GM12878 (cell line): ENCODE data around the gene TMC2. TPM values are rescaled to one million over a fixed set of nuclear protein-coding genes. Genes with fewer than 3 reads are reported as not detected.
"Not testable (repeated sequence)": the region's sequence is repeated elsewhere in the genome, so short reads cannot be mapped to it uniquely, and the experiment has no call there.

ENCODE experiments used
- ATAC-seq: fragments of 200-7000 bp; cut with Tn5 transposase; 3 replicates; pipeline ENCODE4 v1.9.1; 2020; ENCODE audit warnings: mild to moderate bottlenecking, moderate library complexity
- BruUV-seq: library from RNA; stranded (reverse); fragments of 400-500 nt; replicated peaks from 2 replicates; lab custom pipeline; 2021; lab: Mats Ljungman, UMichigan
- CTCF ChIA-PET: fragments of 300-600 bp; sonication (Branson Sonifier 250); formaldehyde crosslinking; extraction: SDS; loops from one replicate; lab custom pipeline; 2021; ENCODE audit warnings: inconsistent platforms; lab: Yijun Ruan, JAX
- POLR2A ChIA-PET: fragments of 350-600 bp; formaldehyde crosslinking; extraction: SDS; loops from one replicate; lab custom pipeline; 2021; ENCODE audit warnings: inconsistent platforms; lab: Charles Lee
- RAD21 ChIA-PET: fragments of 300-600 bp; sonication (Branson Sonifier 250); formaldehyde crosslinking; loops from one replicate; lab custom pipeline; 2023; ENCODE audit warnings: antibody characterized with exemption; ENCODE audit not compliant: unreplicated experiment; lab: Charles Lee
- SMC1A ChIA-PET: fragments of 300-600 bp; sonication (Branson Sonifier 250); formaldehyde crosslinking; loops from one replicate; lab custom pipeline; 2023; ENCODE audit not compliant: unreplicated experiment, uncharacterized antibody; lab: Charles Lee
- DNase-seq: peaks from one replicate; pipeline ENCODE4 v3.0.0-alpha.2; 2011; ENCODE audit warnings: low read depth, low spot score
- FAIRE-seq: peaks from 3 replicates; lab custom pipeline; 2011; peaks lifted over from hg19 to GRCh38; lab: Jason Lieb, UNC
- H2AFZ ChIP-seq: 2 replicates; pipeline ENCODE4 v1.6.0; 2011; ENCODE audit warnings: low read depth, low read length, control low read depth; ENCODE audit not compliant: control insufficient read depth
- H3K27ac ChIP-seq: 2 replicates; pipeline ENCODE4 v1.5.1; 2011; ENCODE audit warnings: control low read depth; ENCODE audit not compliant: control insufficient read depth, insufficient read depth
- H3K27me3 ChIP-seq, 2 experiments: replicated peaks in 1 of 2; 2 replicates each; pipeline versions ENCODE4 v1.6.0 to v1.6.1; 2011; ENCODE audit warnings: low read length in 1 of 2; ENCODE audit not compliant: control insufficient read depth in 2 of 2, insufficient read depth in 2 of 2
- H3K36me3 ChIP-seq, 2 experiments: 2 replicates each; pipeline ENCODE4 v1.5.1; 2011; ENCODE audit warnings: low read length in 1 of 2; ENCODE audit not compliant: control insufficient read depth in 2 of 2, insufficient read depth in 2 of 2
- H3K4me1 ChIP-seq: 2 replicates; pipeline ENCODE4 v1.6.1; 2011; ENCODE audit warnings: mild to moderate bottlenecking, low read length, moderate library complexity, mixed read lengths; ENCODE audit not compliant: control insufficient read depth, insufficient read depth
- H3K4me2 ChIP-seq: 2 replicates; pipeline ENCODE4 v1.6.0; 2011; ENCODE audit warnings: control low read depth; ENCODE audit not compliant: control insufficient read depth, insufficient read depth
- H3K4me3 ChIP-seq: fragments of 200-600 bp; sonication (generic); 2 replicates; pipeline ENCODE4 v1.5.1; 2016
- H3K79me2 ChIP-seq: 2 replicates; pipeline ENCODE4 v1.6.0; 2011; ENCODE audit warnings: low read length; ENCODE audit not compliant: control insufficient read depth, insufficient read depth
- H3K9ac ChIP-seq: 2 replicates; pipeline ENCODE4 v1.8.0; 2011; ENCODE audit warnings: low read length, control low read depth, mixed read lengths; ENCODE audit not compliant: control insufficient read depth, insufficient read depth
- H3K9me3 ChIP-seq: replicated peaks from 3 replicates; pipeline ENCODE4 v1.5.1; 2011; ENCODE audit warnings: mild to moderate bottlenecking, low read length; ENCODE audit not compliant: control insufficient read depth, insufficient read depth
- H4K20me1 ChIP-seq: 2 replicates; pipeline ENCODE4 v1.6.0; 2011; ENCODE audit not compliant: control insufficient read depth, insufficient read depth
- WGBS: methylation state at CpG from one replicate; pipeline ENCODE4 v1.1.6; 2016; ENCODE audit warnings: low lambda C conversion rate; ENCODE audit not compliant: insufficient replicate concordance, insufficient coverage; ENCODE audit errors: missing lambda C conversion rate; 5-methylcytosine and 5-hydroxymethylcytosine counted together
- in situ Hi-C: fragments of 300-500 bp; cut with MboI; formaldehyde crosslinking; loops from 9 replicates; pipeline ENCODE4 v1.14.3; 2018; ENCODE audit warnings: mixed read lengths
- intact Hi-C: fragments of 100-400 bp; cut with micrococcal nuclease; formaldehyde crosslinking; loops from one replicate; pipeline ENCODE4 v1.14.2; 2022; ENCODE audit not compliant: unreplicated experiment
- polyA plus RNA-seq, 11 experiments: library from polyadenylated mRNA; depleted of rRNA in 4 of 11; unstranded in 6 of 11; stranded (reverse) in 5 of 11; fragments of >200 nt; fragmentation: Nextera tagmentation in 4 of 11; fragmentation: Illumina TruSeq in 1 of 11; extraction: Ambion mirVana in 4 of 11; extraction: Trizol in 1 of 11; gene quantifications; 1 replicate in 1 of 11; 2 replicates in 10 of 11; pipeline versions ENCODE4 v1.2.1 to v1.2.3, GENCODE V29; 2011 to 2016; ENCODE audit warnings: inconsistent platforms in 2 of 11, missing spikeins in 2 of 11, low read depth in 1 of 11
- total RNA-seq, 4 experiments: library from RNA; depleted of rRNA in 3 of 4; stranded (reverse); fragments of >200 nt in 3 of 4; fragmentation: Illumina TruSeq in 1 of 4; extraction: Trizol in 1 of 4; gene quantifications; 2 replicates each; pipeline versions ENCODE4 v1.2.1 to v1.2.3, GENCODE V29; 2013 to 2021

TMC2 gene
- total and polyA plus RNA-seq, 10 of the 15 experiments (the other 5 are each of a cell fraction or from before 2014, with no cell fraction given): 0.08 TPM; not detected in 9

DNA sequence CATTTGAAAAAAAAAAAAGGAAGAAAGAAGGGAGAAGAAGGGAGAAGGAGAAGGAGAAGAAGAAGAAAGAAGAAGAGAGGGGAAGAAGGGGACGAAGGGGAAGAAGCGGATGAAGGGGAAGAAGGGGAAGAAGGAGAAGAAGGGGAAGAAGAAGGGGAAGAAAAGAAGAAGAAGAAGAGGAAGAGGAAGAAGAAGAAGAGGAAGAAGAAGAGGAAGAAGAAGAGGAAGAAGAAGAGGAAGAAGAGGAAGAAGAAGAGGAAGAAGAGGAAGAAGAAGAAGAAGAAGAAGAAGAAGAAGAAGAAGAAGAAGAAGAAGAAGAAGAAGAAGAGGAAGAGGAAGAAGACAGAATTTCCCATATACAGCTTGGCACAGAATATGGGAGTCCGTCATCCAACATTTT is 145.7 kb downstream of the TMC2 start:
- H3K27ac ChIP-seq, H4K20me1 ChIP-seq, BruUV-seq, ATAC-seq, FAIRE-seq, H3K4me2 ChIP-seq, H2AFZ ChIP-seq, H3K27me3 ChIP-seq, DNase-seq, SMC1A ChIA-PET, H3K4me1 ChIP-seq, H3K36me3 ChIP-seq, H3K9me3 ChIP-seq, H3K4me3 ChIP-seq, H3K79me2 ChIP-seq, CTCF ChIA-PET, in situ Hi-C loops, H3K9ac ChIP-seq, RAD21 ChIA-PET, POLR2A ChIA-PET: not testable (repeated sequence)
- intact Hi-C loops: loop anchor here (10.0 kb wide), 1 partner anchor 63 kb away; no protein-coding TSS in a partner anchor
- WGBS: 17% methylated on average over 3 of the region's 3 CpGs

DNA sequence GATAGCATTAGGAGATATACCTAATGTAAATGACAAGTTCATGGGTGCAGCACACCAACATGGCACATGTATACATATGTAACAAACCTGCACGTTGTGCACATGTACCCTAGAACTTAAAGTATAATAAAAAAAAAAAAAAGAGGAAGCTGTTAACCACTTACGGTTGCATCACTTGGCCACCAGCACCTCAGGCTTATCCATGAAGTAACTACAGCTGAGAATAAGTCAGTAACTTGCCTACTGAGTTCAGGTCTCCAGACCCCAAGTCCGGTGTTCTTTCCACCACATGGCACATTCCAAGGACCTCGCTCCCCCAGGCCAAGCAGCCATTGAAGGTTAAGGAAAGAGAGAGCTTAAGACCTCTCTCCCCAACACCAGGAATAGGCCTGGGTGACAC is 148.4 kb downstream of the TMC2 start:
- intact Hi-C loops: loop anchor here (10.0 kb wide), 1 partner anchor 60 kb away; no protein-coding TSS in a partner anchor
- SMC1A ChIA-PET, H2AFZ ChIP-seq, H3K4me3 ChIP-seq, H3K4me2 ChIP-seq, H4K20me1 ChIP-seq, H3K36me3 ChIP-seq, BruUV-seq, RAD21 ChIA-PET, H3K27me3 ChIP-seq, H3K27ac ChIP-seq, FAIRE-seq, H3K79me2 ChIP-seq, H3K4me1 ChIP-seq, ATAC-seq, POLR2A ChIA-PET, H3K9ac ChIP-seq, H3K9me3 ChIP-seq, in situ Hi-C loops, DNase-seq: not testable (repeated sequence)
- CTCF ChIA-PET: interaction anchor here (1.0 to 1.3 kb wide), 2 partner anchors 10 to 17 kb away, joined by 3 read pairs; no protein-coding TSS in a partner anchor
- 37% methylated on average over 3 of the region's 4 CpGs for WGBS
